Trophoblast cell (in vitro differentiated cells and primary cell): ENCODE data around the gene IFT27.

Experiments
- DNase-seq, 2 donors: peaks; one replicate each; pipeline ENCODE4 v3.0.0-alpha.2; 2016
- H2AFZ ChIP-seq: 2 replicates; pipeline ENCODE4 v1.6.1; 2013; ENCODE audit warnings: low read length, moderate library complexity, mild to moderate bottlenecking; ENCODE audit not compliant: insufficient read depth, poor library complexity
- H2AK5ac ChIP-seq: 2 replicates; pipeline ENCODE4 v1.6.1; 2013; ENCODE audit warnings: mild to moderate bottlenecking, low read length
- H2BK120ac ChIP-seq: 2 replicates; pipeline ENCODE4 v1.6.1; 2013; ENCODE audit warnings: low read length, mild to moderate bottlenecking, moderate library complexity; ENCODE audit not compliant: insufficient read depth, poor library complexity
- H2BK12ac ChIP-seq: 2 replicates; pipeline ENCODE4 v1.6.1; 2013; ENCODE audit warnings: mild to moderate bottlenecking, low read length, moderate library complexity
- H2BK5ac ChIP-seq: 2 replicates; pipeline ENCODE4 v1.6.1; 2013; ENCODE audit warnings: low read length, low read depth, moderate library complexity, mild to moderate bottlenecking; ENCODE audit not compliant: poor library complexity
- H3K14ac ChIP-seq: 2 replicates; pipeline ENCODE4 v1.6.1; 2013; ENCODE audit warnings: mild to moderate bottlenecking, low read length
- H3K18ac ChIP-seq: 2 replicates; pipeline ENCODE4 v1.6.1; 2013; ENCODE audit warnings: mild to moderate bottlenecking, low read length
- H3K23ac ChIP-seq: 2 replicates; pipeline ENCODE4 v1.6.1; 2013; ENCODE audit warnings: low read length
- H3K27ac ChIP-seq: 2 replicates; pipeline ENCODE4 v1.5.1; 2013; ENCODE audit warnings: low read depth, mild to moderate bottlenecking, inconsistent platforms, low read length, moderate library complexity
- H3K27me3 ChIP-seq: 2 replicates; pipeline ENCODE4 v1.6.1; 2013; ENCODE audit warnings: inconsistent platforms, mild to moderate bottlenecking, low read length, moderate library complexity; ENCODE audit not compliant: insufficient read depth
- H3K36me3 ChIP-seq, 2 experiments: 1 replicate in 1 of 2; 2 replicates in 1 of 2; pipeline ENCODE4 v1.6.1; 2013; ENCODE audit warnings: low read length in 2 of 2, mild to moderate bottlenecking in 2 of 2, moderate library complexity in 1 of 2; ENCODE audit not compliant: insufficient read depth in 2 of 2, control insufficient read depth in 1 of 2
- H3K4ac ChIP-seq: 2 replicates; pipeline ENCODE4 v1.6.1; 2013; ENCODE audit warnings: low read depth, mild to moderate bottlenecking, low read length, moderate library complexity
- H3K4me1 ChIP-seq, 2 experiments: 1 replicate in 1 of 2; 2 replicates in 1 of 2; pipeline ENCODE4 v1.6.1; 2013; ENCODE audit warnings: low read length in 2 of 2, mild to moderate bottlenecking in 2 of 2, moderate library complexity in 1 of 2; ENCODE audit not compliant: insufficient read depth in 2 of 2, control insufficient read depth in 1 of 2
- H3K4me2 ChIP-seq: 2 replicates; pipeline ENCODE4 v1.6.1; 2013; ENCODE audit warnings: inconsistent platforms, mild to moderate bottlenecking, low read length, moderate library complexity
- H3K4me3 ChIP-seq: 2 replicates; pipeline ENCODE4 v1.5.1; 2013; ENCODE audit warnings: mild to moderate bottlenecking, low read depth, low read length, inconsistent platforms
- H3K79me1 ChIP-seq: one replicate; pipeline ENCODE4 v1.6.1; 2013; ENCODE audit warnings: low read length
- H3K79me2 ChIP-seq: 2 replicates; pipeline ENCODE4 v1.6.1; 2013; ENCODE audit warnings: low read length, mild to moderate bottlenecking; ENCODE audit not compliant: control insufficient read depth, insufficient read depth, poor library complexity
- H3K9ac ChIP-seq: 2 replicates; pipeline ENCODE4 v1.6.1; 2013; ENCODE audit warnings: mild to moderate bottlenecking, low read length
- H3K9me3 ChIP-seq: 2 replicates; pipeline ENCODE4 v1.6.1; 2013; ENCODE audit warnings: low read depth, mild to moderate bottlenecking, control low read depth, inconsistent platforms, low read length; ENCODE audit not compliant: insufficient read depth
- H4K12ac ChIP-seq: 2 replicates; pipeline ENCODE4 v1.6.1; 2013; ENCODE audit warnings: low read depth, mild to moderate bottlenecking, low read length, moderate library complexity
- H4K8ac ChIP-seq: 2 replicates; pipeline ENCODE4 v1.6.1; 2013; ENCODE audit warnings: low read depth, mild to moderate bottlenecking, low read length, moderate library complexity
- H4K91ac ChIP-seq: one replicate; pipeline ENCODE4 v1.6.1; 2013; ENCODE audit warnings: low read depth, mild to moderate bottlenecking, low read length, moderate library complexity
- WGBS: extraction: QIAGEN DNeasy Blood & Tissue Kit; methylation state at CpG from one replicate; pipeline ENCODE4 v1.1.7; 2013; ENCODE audit warnings: missing lambda C conversion rate; ENCODE audit not compliant: insufficient read length, insufficient coverage; ENCODE audit errors: extremely low coverage; 5-methylcytosine and 5-hydroxymethylcytosine counted together

The IFT27 gene

GRCh38 chr22:36819112-36819511 is 43.2 kb upstream of the IFT27 start:
- Histone ChIP-seq H2BK120ac (no peak overlapping the region), H3K9me3 (peaks cover 5% of the 10 kb centered on the region), H3K27me3 (peaks cover 38% of the 10 kb centered on the region), H4K91ac (no peak overlapping the region), H3K23ac (no peak overlapping the region), H3K4ac (no peak overlapping the region), H3K79me2 (no peaks in the 10 kb centered on the region), H2AK5ac (no peak overlapping the region), H3K9ac (no peak overlapping the region), H3K79me1 (no peaks in the 10 kb centered on the region), H3K4me1 (peaks cover 0 to 4% of the 10 kb centered on the region in 2 experiments), H3K14ac (no peak overlapping the region), H2AFZ (no peak overlapping the region), H3K4me3 (no peak overlapping the region), H2BK12ac (no peak overlapping the region), H4K8ac (no peak overlapping the region), H4K12ac (no peak overlapping the region), H3K4me2 (no peak overlapping the region), H3K18ac (no peak overlapping the region), H3K36me3 (no peaks in the 10 kb centered on the region), H2BK5ac (no peak overlapping the region), H3K27ac (no peak overlapping the region)
- WGBS: no CpG with 5 or more reads among the region's 9 CpGs
- DNase-seq: no peak

- Histone ChIP-seq H2BK120ac (no peak overlapping the region), H2BK12ac (no peak overlapping the region), H3K14ac (no peak overlapping the region), H3K27me3 (peaks cover 38% of the 10 kb centered on the region), H3K36me3 (no peaks in the 10 kb centered on the region), H3K4me1 (peaks cover 0 to 4% of the 10 kb centered on the region in 2 experiments), H2AK5ac (no peak overlapping the region), H2BK5ac (no peak overlapping the region), H3K9ac (no peak overlapping the region), H3K4me2 (no peak overlapping the region), H4K12ac (no peak overlapping the region), H4K91ac (no peak overlapping the region), H2AFZ (no peak overlapping the region), H3K79me1 (no peaks in the 10 kb centered on the region), H3K4me3 (no peak overlapping the region), H3K23ac (no peak overlapping the region), H3K79me2 (no peaks in the 10 kb centered on the region), H3K27ac (no peak overlapping the region), H3K18ac (no peak overlapping the region), H3K9me3 (peaks cover 5% of the 10 kb centered on the region), H4K8ac (no peak overlapping the region), H3K4ac (no peak overlapping the region)
- WGBS: no CpG with 5 or more reads among the region's 6 CpGs
- no peak for DNase-seq
Measured at GRCh38 chr22:36818010-36818642, 42.2 kb upstream of the IFT27 start.

- Histone ChIP-seq H3K27ac (no peak overlapping the region), H3K4ac (no peak overlapping the region), H3K23ac (no peak overlapping the region), H3K14ac (no peak overlapping the region), H3K4me2 (no peak overlapping the region), H3K18ac (no peak overlapping the region), H4K91ac (no peak overlapping the region), H3K36me3 (no peaks in the 10 kb centered on the region), H2BK120ac (no peak overlapping the region), H2AFZ (no peak overlapping the region), H3K79me1 (no peaks in the 10 kb centered on the region), H3K79me2 (no peaks in the 10 kb centered on the region), H4K12ac (no peak overlapping the region), H3K4me1 (peaks cover 0 to 4% of the 10 kb centered on the region in 2 experiments), H2AK5ac (no peak overlapping the region), H3K27me3 (peaks cover 38% of the 10 kb centered on the region), H4K8ac (no peak overlapping the region), H3K9me3 (peaks cover 5% of the 10 kb centered on the region), H2BK12ac (no peak overlapping the region), H3K9ac (no peak overlapping the region), H3K4me3 (no peak overlapping the region), H2BK5ac (no peak overlapping the region)
- DNase-seq: no peak
- no CpG with 5 or more reads among the region's 5 CpGs for WGBS
Measured at GRCh38 chr22:36817525-36817848, 41.6 kb upstream of the IFT27 start.

GRCh38 chr22:36816636-36817524 is 41.0 kb upstream of the IFT27 start, which contains the start of gene PVALB:
PVALB (minus strand) TSS chr22:36817035; CDS start chr22:36817005, 30 bp downstream.
- no peak within 1 kb of the TSS for H4K8ac ChIP-seq
- H3K4ac ChIP-seq: no peak within 1 kb of the TSS
- H3K9ac ChIP-seq: no peak within 1 kb of the TSS
- H2AFZ ChIP-seq: no peak within 1 kb of the TSS
- no peak within 1 kb of the TSS for H3K27ac ChIP-seq
- no peak within 1 kb of the TSS for H4K91ac ChIP-seq
- no peaks in the 10 kb centered on the region for H3K36me3 ChIP-seq
- no peak within 1 kb of the TSS for H3K14ac ChIP-seq
- H3K27me3 ChIP-seq: peaks cover 38% of the 10 kb centered on the region
- H2BK120ac ChIP-seq: no peak within 1 kb of the TSS
- H3K79me2 ChIP-seq: no peaks in the 10 kb centered on the region
- no CpG with 5 or more reads among the region's 75 CpGs for WGBS
- H3K23ac ChIP-seq: no peak within 1 kb of the TSS
- H2BK12ac ChIP-seq: no peak within 1 kb of the TSS
- H2BK5ac ChIP-seq: no peak within 1 kb of the TSS
- no peak within 1 kb of the TSS for H3K4me2 ChIP-seq
- H4K12ac ChIP-seq: no peak within 1 kb of the TSS
- H3K18ac ChIP-seq: no peak within 1 kb of the TSS
- no peaks in the 10 kb centered on the region for H3K79me1 ChIP-seq
- H2AK5ac ChIP-seq: no peak within 1 kb of the TSS
- peaks cover 0 to 4% of the 10 kb centered on the region in 2 experiments for H3K4me1 ChIP-seq
- peaks cover 5% of the 10 kb centered on the region for H3K9me3 ChIP-seq
- DNase-seq: peak in 1 of 2 donors; percentile 38
- no peak within 1 kb of the TSS for H3K4me3 ChIP-seq
